ENCODE measurements around the gene KCMF1.

DNA sequence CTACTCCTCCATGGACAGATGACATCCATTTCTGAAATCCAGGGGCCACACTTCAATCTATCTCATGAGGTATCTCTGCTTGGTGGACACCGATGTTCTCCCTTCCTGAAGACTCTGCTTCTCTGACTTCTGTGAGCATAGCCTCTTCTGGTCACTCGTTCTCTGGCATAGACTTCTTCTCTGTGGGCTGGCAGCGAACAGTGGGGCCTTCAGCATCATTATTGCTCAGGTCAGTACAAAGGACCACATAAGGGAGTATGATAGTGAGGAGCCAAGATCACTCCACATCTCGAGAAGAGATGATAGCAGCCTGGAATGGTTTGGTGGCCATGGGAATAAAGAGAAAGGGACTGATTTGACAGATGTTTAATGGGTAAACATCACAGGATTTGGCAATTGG lies 8.0 kb upstream of the KCMF1 start:
- TF ChIP-seq, protein P1, sequence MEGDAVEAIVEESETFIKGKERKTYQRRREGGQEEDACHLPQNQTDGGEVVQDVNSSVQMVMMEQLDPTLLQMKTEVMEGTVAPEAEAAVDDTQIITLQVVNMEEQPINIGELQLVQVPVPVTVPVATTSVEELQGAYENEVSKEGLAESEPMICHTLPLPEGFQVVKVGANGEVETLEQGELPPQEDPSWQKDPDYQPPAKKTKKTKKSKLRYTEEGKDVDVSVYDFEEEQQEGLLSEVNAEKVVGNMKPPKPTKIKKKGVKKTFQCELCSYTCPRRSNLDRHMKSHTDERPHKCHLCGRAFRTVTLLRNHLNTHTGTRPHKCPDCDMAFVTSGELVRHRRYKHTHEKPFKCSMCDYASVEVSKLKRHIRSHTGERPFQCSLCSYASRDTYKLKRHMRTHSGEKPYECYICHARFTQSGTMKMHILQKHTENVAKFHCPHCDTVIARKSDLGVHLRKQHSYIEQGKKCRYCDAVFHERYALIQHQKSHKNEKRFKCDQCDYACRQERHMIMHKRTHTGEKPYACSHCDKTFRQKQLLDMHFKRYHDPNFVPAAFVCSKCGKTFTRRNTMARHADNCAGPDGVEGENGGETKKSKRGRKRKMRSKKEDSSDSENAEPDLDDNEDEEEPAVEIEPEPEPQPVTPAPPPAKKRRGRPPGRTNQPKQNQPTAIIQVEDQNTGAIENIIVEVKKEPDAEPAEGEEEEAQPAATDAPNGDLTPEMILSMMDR (IDR thresholded peaks at IDR 0.05 in 2 of 3, conservative IDR thresholded peaks at IDR 0.05 in 1 of 3; ENCODE audit: control insufficient read depth in 2 of 3, extremely low read depth in 1 of 3, insufficient read depth in 1 of 3, low read depth in 3 of 3, low read length in 3 of 3): no peak
- no peak for TF ChIP-seq ZNF274 (IDR thresholded peaks at IDR 0.05; ENCODE audit: insufficient read depth, insufficient read length)
- TF ChIP-seq SUZ12 (IDR thresholded peaks at IDR 0.05; ENCODE audit: unreplicated experiment): no peak
- no peak for TF ChIP-seq ZNF24 (IDR thresholded peaks at IDR 0.05)
- TF ChIP-seq FOXM1 (IDR thresholded peaks at IDR 0.05; ENCODE audit: low read depth, low read length): no peak
- no peak for TF ChIP-seq ZNF217 (IDR thresholded peaks at IDR 0.05)
- no peak for TF ChIP-seq ESRRA (IDR thresholded peaks at IDR 0.05; ENCODE audit: low read length)
- no peak for TF ChIP-seq CBFB (IDR thresholded peaks at IDR 0.05; ENCODE audit: low read depth)
- no peak for TF ChIP-seq BCL11A (IDR thresholded peaks at IDR 0.05; ENCODE audit: low read depth, low read length)
- TF ChIP-seq FOXK2 (IDR thresholded peaks at IDR 0.05): no peak
- TF ChIP-seq JUNB (IDR thresholded peaks at IDR 0.05): no peak
- TF ChIP-seq, protein P2, sequence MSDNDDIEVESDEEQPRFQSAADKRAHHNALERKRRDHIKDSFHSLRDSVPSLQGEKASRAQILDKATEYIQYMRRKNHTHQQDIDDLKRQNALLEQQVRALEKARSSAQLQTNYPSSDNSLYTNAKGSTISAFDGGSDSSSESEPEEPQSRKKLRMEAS (IDR thresholded peaks at IDR 0.05; ENCODE audit: low read depth, low read length): no peak
